ENCODE results near the gene ANKRD6. TPM values are rescaled to one million over a fixed set of nuclear protein-coding genes. Genes with fewer than 3 reads are reported as not detected.

ANKRD6 gene
- total RNA-seq, 2 donors from 2014 or later = 1.6 to 3.8 TPM

Other genes with a start within 250 kb of the ANKRD6 start
- gene GABRR1, start 215.8 kb upstream of the ANKRD6 start, total RNA-seq = not detected
- under 1 TPM; 0.64 to 0.71 TPM for gene GABRR2, start 117.9 kb upstream of the ANKRD6 start, total RNA-seq
- gene UBE2J1, start 80.4 kb upstream of the ANKRD6 start, total RNA-seq = 10 to 100 TPM; 18.1 to 25.4 TPM
- 10 to 100 TPM in 1 of 2 donors, 1 to 10 TPM in 1; 8.8 to 22.3 TPM for gene RRAGD, start 20.9 kb upstream of the ANKRD6 start, total RNA-seq
- 10 to 100 TPM; 22.5 to 30.7 TPM for gene LYRM2, start 205.6 kb downstream of the ANKRD6 start, total RNA-seq

All from activated T-helper 17 cell treated with anti-CD3 and anti-CD28 coated beads, Interleukin-2, amount 50 U/mL, for 72 hours (primary cell).